HEK293T (cell line): ENCODE results near the gene KRTAP10-12.

Experiments used
- CTCF ChIA-PET: fragments of 350-600 bp; formaldehyde crosslinking; extraction: SDS; loops from one replicate; lab custom pipeline; 2021; ENCODE audit warnings: antibody characterized with exemption, inconsistent platforms; lab: Yijun Ruan, JAX
- POLR2A ChIA-PET: fragments of 350-600 bp; formaldehyde crosslinking; extraction: SDS; loops from one replicate; lab custom pipeline; 2020; ENCODE audit warnings: antibody characterized with exemption, inconsistent platforms; lab: Yijun Ruan, JAX
- DNase-seq: peaks from one replicate; pipeline ENCODE4 v3.0.0; 2012; ENCODE audit warnings: mixed read lengths; ENCODE audit errors: extremely low spot score
- ARNT ChIP-seq: fragments of 450-650 bp; IDR thresholded peaks from 2 replicates; pipeline ENCODE4 v1.6.1; 2017; ENCODE audit warnings: mild to moderate bottlenecking
- BHLHE40 ChIP-seq: fragments of 450-650 bp; IDR thresholded peaks from 2 replicates; pipeline ENCODE4 v1.6.1; 2016; ENCODE audit warnings: mild to moderate bottlenecking, moderate library complexity, borderline replicate concordance
- CTBP1 ChIP-seq: fragments of 450-650 bp; IDR thresholded peaks from 2 replicates; pipeline ENCODE4 v1.6.1; 2016; ENCODE audit warnings: borderline replicate concordance
- ELF4 ChIP-seq: fragments of 450-650 bp; IDR thresholded peaks from 2 replicates; pipeline ENCODE4 v1.6.1; 2017; ENCODE audit warnings: antibody characterized with exemption
- FOXA1 ChIP-seq: fragments of 450-650 bp; IDR thresholded peaks from 2 replicates; pipeline ENCODE4 v1.6.1; 2016; ENCODE audit warnings: mild to moderate bottlenecking
- FOXK2 ChIP-seq: fragments of 450-650 bp; IDR thresholded peaks from 2 replicates; pipeline ENCODE4 v1.6.1; 2016; ENCODE audit warnings: mild to moderate bottlenecking
- FOXM1 ChIP-seq: fragments of 450-650 bp; IDR thresholded peaks from 2 replicates; pipeline ENCODE4 v1.6.1; 2017; ENCODE audit warnings: mild to moderate bottlenecking, borderline replicate concordance
- HDGF ChIP-seq: fragments of 450-650 bp; IDR thresholded peaks from 2 replicates; pipeline ENCODE4 v1.6.1; 2017; ENCODE audit warnings: antibody characterized with exemption, borderline replicate concordance
- L3MBTL2 ChIP-seq: fragments of 450-650 bp; conservative IDR thresholded peaks from 2 replicates; pipeline ENCODE4 v1.6.1; 2016; ENCODE audit warnings: mild to moderate bottlenecking
- LEF1 ChIP-seq: fragments of 450-650 bp; IDR thresholded peaks from 2 replicates; pipeline ENCODE4 v1.6.1; 2017; ENCODE audit warnings: mild to moderate bottlenecking, borderline replicate concordance
- NFRKB ChIP-seq: fragments of 450-650 bp; IDR thresholded peaks from 2 replicates; pipeline ENCODE4 v1.6.1; 2016; ENCODE audit warnings: mild to moderate bottlenecking, moderate library complexity
- SP1 ChIP-seq: fragments of 450-650 bp; IDR thresholded peaks from 2 replicates; pipeline ENCODE4 v1.6.1; 2017
- SUZ12 ChIP-seq: fragments of 450-650 bp; IDR thresholded peaks from 2 replicates; pipeline ENCODE4 v1.6.1; 2016; ENCODE audit warnings: mild to moderate bottlenecking
- TARDBP ChIP-seq: fragments of 450-650 bp; IDR thresholded peaks from 2 replicates; pipeline ENCODE4 v1.6.1; 2016
- ZNF384 ChIP-seq: fragments of 450-650 bp; IDR thresholded peaks from 2 replicates; pipeline ENCODE4 v1.6.1; 2016
- TF ChIP-seq, protein P1 (sequence below): fragments of 450-650 bp; IDR thresholded peaks from 2 replicates; pipeline ENCODE4 v1.6.1; 2016

KRTAP10-12 gene

GRCh38 chr21:44653123-44653522 is 43.8 kb upstream of the KRTAP10-12 start:
- no peak for TF ChIP-seq BHLHE40
- TF ChIP-seq HDGF = no peak
- TF ChIP-seq CTBP1 = no peak
- TF ChIP-seq L3MBTL2 = peak; percentile 47
- TF ChIP-seq SUZ12 = no peak
- TF ChIP-seq, protein P1, sequence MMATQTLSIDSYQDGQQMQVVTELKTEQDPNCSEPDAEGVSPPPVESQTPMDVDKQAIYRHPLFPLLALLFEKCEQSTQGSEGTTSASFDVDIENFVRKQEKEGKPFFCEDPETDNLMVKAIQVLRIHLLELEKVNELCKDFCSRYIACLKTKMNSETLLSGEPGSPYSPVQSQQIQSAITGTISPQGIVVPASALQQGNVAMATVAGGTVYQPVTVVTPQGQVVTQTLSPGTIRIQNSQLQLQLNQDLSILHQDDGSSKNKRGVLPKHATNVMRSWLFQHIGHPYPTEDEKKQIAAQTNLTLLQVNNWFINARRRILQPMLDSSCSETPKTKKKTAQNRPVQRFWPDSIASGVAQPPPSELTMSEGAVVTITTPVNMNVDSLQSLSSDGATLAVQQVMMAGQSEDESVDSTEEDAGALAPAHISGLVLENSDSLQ = no peak
- DNase-seq = no peak
- ChIA-PET CTCF (no interaction called here), POLR2A (no interaction called here)

DNA sequence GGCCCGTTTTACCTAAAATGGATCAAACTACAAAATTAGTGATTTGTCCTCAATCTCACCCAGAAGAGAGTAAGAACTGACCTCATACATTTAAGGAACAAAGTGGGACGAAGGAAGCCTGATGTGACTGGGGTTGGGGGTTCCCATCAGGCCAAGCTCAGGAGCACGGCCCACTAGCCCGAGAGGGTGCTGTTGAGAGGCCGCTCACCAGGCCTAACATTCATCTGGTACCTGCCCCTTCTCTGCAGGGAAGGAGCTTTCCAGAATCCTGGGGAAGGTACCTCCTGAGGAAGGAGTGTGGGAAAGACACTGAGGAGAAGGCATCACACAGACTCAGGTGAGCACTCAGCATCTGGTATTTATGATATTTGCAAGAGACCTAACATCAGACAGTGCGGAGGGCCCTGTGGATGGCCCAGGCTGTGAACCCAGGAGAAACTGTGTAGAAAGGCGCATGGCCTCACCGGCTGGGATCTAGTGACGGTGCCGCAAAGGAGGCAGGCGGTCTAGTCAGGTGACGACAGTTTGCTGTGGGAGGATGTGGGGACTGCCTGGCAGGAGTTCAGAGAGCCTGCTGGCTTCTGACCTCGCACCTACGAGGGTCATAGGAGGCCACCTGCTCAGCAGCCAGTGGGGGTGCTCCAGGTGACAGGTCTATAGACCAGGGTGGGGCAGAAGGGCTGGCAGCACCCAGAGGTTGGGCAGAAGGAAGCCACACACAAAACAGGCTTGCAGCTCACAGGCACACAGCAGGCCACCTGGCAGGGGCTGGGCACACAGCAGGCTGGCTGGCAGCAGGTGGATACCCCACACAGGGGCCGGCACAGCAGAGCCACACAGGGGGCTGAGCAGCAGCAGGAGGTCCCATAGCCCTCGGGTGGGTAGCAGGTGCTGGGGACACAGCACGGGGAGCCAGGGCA is 43.1 kb upstream of the KRTAP10-12 start:
- POLR2A ChIA-PET = no interaction called here
- no peak for DNase-seq
- CTCF ChIA-PET = no interaction called here
- TF ChIP-seq, protein P1 = no peak
- TF ChIP-seq ZNF384 (no peak), FOXK2 (no peak), FOXA1 (no peak), FOXM1 (no peak), NFRKB (no peak), ELF4 (no peak), SP1 (no peak), TARDBP (no peak), ARNT (no peak), SUZ12 (no peak), BHLHE40 (no peak), LEF1 (no peak), L3MBTL2 (no peak), CTBP1 (no peak), HDGF (no peak)

- TF ChIP-seq, protein P1 = no peak
- TF ChIP-seq FOXM1 = no peak
- no peak for TF ChIP-seq ZNF384
- no peak for TF ChIP-seq SUZ12
- DNase-seq = no peak
- ChIA-PET CTCF (no interaction called here), POLR2A (no interaction called here)
These were observed 42.3 kb upstream of the KRTAP10-12 start, which contains the start of gene KRTAP12-4 for GRCh38 chr21:44654576-44655175. Gene KRTAP12-4, minus strand, starts transcription at chr21:44654659. Its CDS starts 45 bp downstream, at chr21:44654614.

DNA sequence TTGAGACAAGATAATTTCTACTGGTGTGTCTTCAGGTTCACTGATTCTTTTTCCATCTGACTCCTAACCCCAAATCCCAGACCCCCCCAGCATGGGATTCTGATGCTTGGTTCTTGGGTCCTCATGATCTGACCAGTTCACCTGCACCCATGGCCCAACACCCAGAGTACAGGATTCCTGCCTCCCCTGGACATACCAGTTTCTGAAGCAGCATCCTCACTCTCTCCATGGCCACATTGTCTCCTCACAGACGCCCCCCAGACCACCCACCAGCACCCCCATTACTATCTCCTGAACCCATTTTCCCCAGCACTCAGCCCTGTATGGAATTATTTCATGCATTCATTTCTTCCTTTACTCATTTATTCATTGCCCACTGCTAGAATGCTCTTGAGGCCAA is 40.1 kb upstream of the KRTAP10-12 start:
- TF ChIP-seq FOXA1 (no peak), TARDBP (no peak), ELF4 (no peak), LEF1 (no peak), SUZ12 (no peak), FOXM1 (no peak), SP1 (no peak), CTBP1 (no peak), HDGF (no peak), NFRKB (no peak), BHLHE40 (no peak), FOXK2 (no peak), L3MBTL2 (no peak), ARNT (no peak), ZNF384 (no peak)
- TF ChIP-seq, protein P1 = no peak
- ChIA-PET CTCF (no interaction called here), POLR2A (no interaction called here)
- no peak for DNase-seq

- POLR2A ChIA-PET = no interaction called here
- no peak for DNase-seq
- TF ChIP-seq FOXK2 = no peak
- TF ChIP-seq TARDBP = no peak
- TF ChIP-seq SUZ12 = no peak
- TF ChIP-seq NFRKB = no peak
- no peak for TF ChIP-seq FOXM1
- no peak for TF ChIP-seq SP1
- TF ChIP-seq, protein P1 = no peak
- no peak for TF ChIP-seq ARNT
- TF ChIP-seq ZNF384 = no peak
- no peak for TF ChIP-seq CTBP1
- no peak for TF ChIP-seq FOXA1
- no peak for TF ChIP-seq L3MBTL2
- no peak for TF ChIP-seq ELF4
- TF ChIP-seq BHLHE40 = no peak
- TF ChIP-seq LEF1 = no peak
- no peak for TF ChIP-seq HDGF
- CTCF ChIA-PET = interaction anchor here (0.7 kb wide), 1 partner anchor 152 kb away, joined by 3 read pairs; no protein-coding TSS in a partner anchor
These were observed 39.1 kb upstream of the KRTAP10-12 start, which contains the start of gene KRTAP12-3 for GRCh38 chr21:44657635-44658540. Gene KRTAP12-3, plus strand, starts transcription at chr21:44657932. Its CDS starts 48 bp downstream, at chr21:44657980.
